Mucosa of descending colon (tissue), 3 donors: ENCODE results near the gene BACH2. TPM values are rescaled to one million over a fixed set of nuclear protein-coding genes. Genes with fewer than 3 reads are reported as not detected.

Source experiments
- ATAC-seq: fragments of 200-7000 bp; cut with Tn5 transposase; one replicate; pipeline ENCODE4 v1.9.1; 2020; ENCODE audit warnings: mild to moderate bottlenecking, moderate library complexity
- DNase-seq, 3 donors: peaks; one replicate each; pipeline ENCODE4 v3.0.0-alpha.2; 2020
- H3K36me3 ChIP-seq: fragments of 200-600 bp; one replicate; pipeline ENCODE4 v1.8.0; 2021; ENCODE audit warnings: low read depth, mild to moderate bottlenecking
- H3K4me1 ChIP-seq: fragments of 200-600 bp; one replicate; pipeline ENCODE4 v1.8.0; 2021; ENCODE audit warnings: low read depth, mild to moderate bottlenecking
- H3K4me3 ChIP-seq: fragments of 200-600 bp; one replicate; pipeline ENCODE4 v1.8.0; 2021; ENCODE audit warnings: mild to moderate bottlenecking
- H3K9me3 ChIP-seq: fragments of 200-600 bp; one replicate; pipeline ENCODE4 v1.8.0; 2021; ENCODE audit warnings: mild to moderate bottlenecking
- CTCF ChIP-seq: fragments of 200-600 bp; IDR thresholded peaks from one replicate; pipeline ENCODE4 v1.8.0; 2022; ENCODE audit warnings: antibody characterized with exemption, mild to moderate bottlenecking
- intact Hi-C, 2 donors: fragments of 100-400 bp; cut with DNase I in 1 of 2; cut with micrococcal nuclease in 1 of 2; formaldehyde crosslinking; loops; one replicate each; pipeline versions ENCODE4 v1.11.0 to v1.11.1; 2022; cut with DNase I, micrococcal nuclease
- total RNA-seq, 3 donors: library from RNA; stranded (reverse); fragmentation: NEBNext Ultra II Directional in 2 of 3; extraction: Animal tissue kit (Norgen Biotek cat#: 25700) in 2 of 3; gene quantifications; one replicate each; pipeline versions ENCODE4 v1.2.1 to v1.2.4, GENCODE V29; 2021 to 2023
- donor health status: DM: no; HTN: no; CAD: no; lungs with moderate emphysema.
- donor health status: DM: no; HTN: no; CAD: no.
- donor health status: DM: no; HTN: yes; CAD: no.

The BACH2 gene
- total RNA-seq, 3 donors from 2014 or later, result 0.96 to 1.6 (median 1.2) TPM

DNA sequence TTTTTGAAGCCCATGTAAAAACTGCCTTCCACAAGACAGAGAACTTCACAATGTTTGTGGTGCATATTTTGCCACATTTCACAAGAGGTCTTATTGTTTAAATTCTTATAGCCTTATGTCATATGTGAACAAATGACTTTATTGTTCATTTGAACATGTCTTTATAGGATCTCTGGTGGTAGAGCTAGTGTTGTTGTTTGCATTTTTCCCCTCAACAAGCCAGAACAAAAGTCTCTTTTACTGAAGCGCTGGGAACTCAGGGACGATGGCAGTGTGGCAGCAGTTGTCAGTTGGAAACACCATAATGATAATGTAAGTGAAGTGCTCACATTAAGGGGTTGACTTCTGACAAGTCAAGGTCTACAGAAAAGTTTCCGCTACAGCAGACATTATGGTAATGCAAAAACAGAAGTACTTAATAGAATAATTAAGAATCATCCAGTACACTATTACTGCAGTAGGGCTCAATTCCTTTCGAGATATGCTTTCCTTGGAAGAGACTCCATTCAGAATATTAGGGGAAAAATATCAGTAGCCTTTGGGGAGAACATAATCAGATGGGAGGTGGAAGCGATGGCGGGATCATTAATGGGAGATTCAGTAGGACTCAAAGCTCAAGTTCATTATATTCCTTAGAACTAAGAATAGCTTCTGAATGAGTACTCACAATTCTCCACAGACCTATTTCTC is 222.3 kb downstream of the BACH2 start:
- intact Hi-C loops, result no loop called here

DNA sequence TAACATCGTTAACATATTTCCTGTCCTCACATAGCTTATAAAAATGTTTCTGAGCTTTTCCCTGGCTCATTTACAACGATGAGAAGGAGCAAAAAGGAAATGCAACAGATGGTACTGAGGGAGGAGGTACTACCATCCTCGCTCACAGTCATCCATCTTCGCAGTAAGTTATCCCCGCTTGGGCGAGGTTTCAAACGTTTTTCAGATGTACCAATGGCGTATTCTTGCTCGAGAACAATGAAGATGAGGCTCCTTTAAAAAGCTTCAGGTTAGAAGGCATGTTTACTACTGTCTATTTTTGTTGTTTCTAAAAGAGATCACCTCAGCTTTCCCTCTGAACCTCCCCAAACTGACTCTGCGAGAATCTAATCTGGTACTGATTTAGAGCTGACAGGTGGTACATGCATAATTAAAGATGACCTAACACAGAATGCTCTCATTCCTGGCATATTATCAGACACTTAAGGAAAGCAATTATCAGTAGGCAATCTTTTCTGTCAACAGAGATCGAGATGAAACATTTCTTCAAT is 223.6 kb downstream of the BACH2 start:
- no peaks in the 10 kb centered on the region for H3K9me3 ChIP-seq
- no peak overlapping the region for H3K4me3 ChIP-seq
- DNase-seq (no peak), ATAC-seq (no peak)
- intact Hi-C loops, result no loop called here
- H3K4me1 ChIP-seq, result no peaks in the 10 kb centered on the region
- H3K36me3 ChIP-seq, result no peaks in the 10 kb centered on the region
- no peak for TF ChIP-seq CTCF

More for the DNA sequence above, 222.3 kb downstream of the BACH2 start:
- Histone ChIP-seq H3K36me3 (no peaks in the 10 kb centered on the region), H3K4me3 (no peak overlapping the region), H3K9me3 (no peaks in the 10 kb centered on the region), H3K4me1 (no peaks in the 10 kb centered on the region)
- ATAC-seq (no peak), DNase-seq (no peak)
- no peak for TF ChIP-seq CTCF

DNA sequence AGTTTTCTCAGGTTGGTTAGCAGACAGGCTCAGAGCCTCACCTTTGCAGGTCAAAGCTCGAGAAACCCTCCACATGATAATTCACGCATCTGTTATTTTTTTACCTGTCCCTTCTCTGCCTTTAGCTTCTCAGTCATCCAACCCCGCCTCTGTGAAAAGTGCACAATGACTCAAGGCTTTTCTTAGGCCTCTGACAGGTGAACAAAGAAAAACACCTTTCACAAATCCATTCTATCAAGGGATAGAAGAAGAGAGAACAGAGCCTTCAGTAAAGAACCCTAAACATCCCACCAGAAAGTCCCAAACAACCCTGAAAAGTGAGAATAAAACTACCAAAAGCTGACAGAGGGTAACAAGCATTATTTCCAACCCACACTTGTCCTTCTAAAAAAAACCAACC is 224.1 kb downstream of the BACH2 start:
- no peaks in the 10 kb centered on the region for H3K9me3 ChIP-seq
- ATAC-seq (no peak), DNase-seq (no peak)
- H3K4me1 ChIP-seq, result no peaks in the 10 kb centered on the region
- no peak overlapping the region for H3K4me3 ChIP-seq
- TF ChIP-seq CTCF, result no peak
- H3K36me3 ChIP-seq, result no peaks in the 10 kb centered on the region
- intact Hi-C loops, result no loop called here

DNA sequence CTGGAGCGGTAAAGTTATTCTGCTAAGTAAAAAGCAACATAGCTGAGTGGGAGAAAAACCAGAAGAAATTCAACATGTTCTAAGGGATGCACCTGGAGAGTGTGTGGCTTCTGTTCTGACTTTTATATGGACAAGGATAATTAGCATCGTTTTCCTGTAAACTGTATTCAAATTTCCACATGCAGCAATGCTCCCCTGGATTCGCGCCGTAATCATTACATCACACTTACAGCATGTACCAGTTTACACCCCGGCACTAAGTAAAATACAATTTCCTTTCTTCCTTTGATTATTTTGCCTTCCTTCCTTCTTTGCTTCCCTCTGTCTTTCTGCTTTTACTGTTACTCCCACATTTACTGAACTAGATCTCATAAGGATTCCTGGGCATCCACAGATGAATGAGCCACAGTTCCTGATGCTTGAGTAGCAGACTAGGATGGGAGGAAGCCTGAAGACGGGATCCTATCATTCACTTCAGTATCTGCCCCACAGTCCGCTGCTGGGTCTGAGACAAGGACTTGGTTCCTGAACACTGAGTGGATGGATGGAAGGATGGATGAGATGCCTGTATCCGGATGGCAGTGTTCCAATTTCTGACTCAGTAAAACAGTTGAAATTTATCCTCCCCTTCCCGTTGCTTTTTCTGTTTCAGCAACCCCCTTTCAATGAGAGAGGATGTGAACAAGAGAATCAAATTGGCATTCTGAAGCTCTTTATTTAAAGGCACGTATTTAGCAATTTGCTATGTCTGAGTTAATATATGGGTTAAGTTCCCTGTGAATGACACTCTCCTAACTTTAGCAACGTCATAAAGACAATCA is 227.7 kb downstream of the BACH2 start:
- TF ChIP-seq CTCF, result no peak
- no peak for DNase-seq
- intact Hi-C loops, result no loop called here
- Histone ChIP-seq H3K4me1 (no peaks in the 10 kb centered on the region), H3K9me3 (no peaks in the 10 kb centered on the region), H3K4me3 (no peak overlapping the region), H3K36me3 (no peaks in the 10 kb centered on the region)
- no peak for ATAC-seq

- ATAC-seq, result no peak
- no peak for DNase-seq
- intact Hi-C loops, result no loop called here
- no peaks in the 10 kb centered on the region for H3K4me1 ChIP-seq
- no peaks in the 10 kb centered on the region for H3K36me3 ChIP-seq
- TF ChIP-seq CTCF, result no peak
- no peaks in the 10 kb centered on the region for H3K9me3 ChIP-seq
- no peak overlapping the region for H3K4me3 ChIP-seq
Observed at GRCh38 chr6:90068264-90068663, 228.4 kb downstream of the BACH2 start.
